Left ventricle myocardium inferior (tissue), 1 donor: ENCODE measurements around the gene COX7B2. TPM values are rescaled to one million over a fixed set of nuclear protein-coding genes. Genes with fewer than 3 reads are reported as not detected.

ENCODE experiments used
- DNase-seq: peaks from one replicate; pipeline ENCODE4 v3.0.0-alpha.2; 2020
- H3K27ac ChIP-seq: fragments of 200-600 bp; replicated peaks from 2 replicates; pipeline ENCODE4 v1.8.0; 2021
- H3K27me3 ChIP-seq: fragments of 200-600 bp; 2 replicates; pipeline ENCODE4 v1.8.0; 2021; ENCODE audit warnings: low read depth
- H3K36me3 ChIP-seq: fragments of 200-600 bp; 2 replicates; pipeline ENCODE4 v1.8.0; 2021
- H3K4me1 ChIP-seq: fragments of 200-600 bp; 2 replicates; pipeline ENCODE4 v1.8.0; 2021
- H3K4me3 ChIP-seq: fragments of 200-600 bp; 2 replicates; pipeline ENCODE4 v1.8.0; 2021; ENCODE audit warnings: mild to moderate bottlenecking, moderate library complexity
- H3K9me3 ChIP-seq: fragments of 200-600 bp; replicated peaks from 2 replicates; pipeline ENCODE4 v1.8.0; 2021
- CTCF ChIP-seq: fragments of 200-600 bp; IDR thresholded peaks from 2 replicates; pipeline ENCODE4 v1.8.0; 2021; ENCODE audit warnings: antibody characterized with exemption, mild to moderate bottlenecking, borderline replicate concordance
- intact Hi-C: fragments of 100-400 bp; cut with micrococcal nuclease; formaldehyde crosslinking; loops from one replicate; pipeline ENCODE4 v1.11.0; 2022
- long read RNA-seq: library from polyadenylated mRNA; unstranded; transcript quantifications from one replicate; pipeline ENCODE4 v2.0.0, GENCODE V29; 2021
- total RNA-seq: library from RNA; stranded (reverse); fragmentation: NEBNext Ultra II Directional; extraction: Animal tissue kit (Norgen Biotek cat#: 25700); gene quantifications from one replicate; pipeline ENCODE4 v1.2.1, GENCODE V29; 2021
- donor health status: DM: no; HTN: yes; CAD: no; lungs with severe emphysema.

The COX7B2 gene
- total RNA-seq = not detected
- long read RNA-seq = 0 reads

- intact Hi-C loops = no loop called here
- DNase-seq = no peak
- Histone ChIP-seq H3K27ac (no peak within 1 kb of the TSS), H3K4me1 (no peaks in the 10 kb centered on the region), H3K4me3 (no peak within 1 kb of the TSS), H3K27me3 (no peaks in the 10 kb centered on the region), H3K9me3 (no peaks in the 10 kb centered on the region), H3K36me3 (no peaks in the 10 kb centered on the region)
- TF ChIP-seq CTCF = no peak
Observed at GRCh38 chr4:46909078-46909477, at the start of gene COX7B2. Gene COX7B2 (minus strand): TSS chr4:46909245. CDS start chr4:46735192, 174,053 bp downstream.

- Histone ChIP-seq H3K36me3 (no peaks in the 10 kb centered on the region), H3K27ac (no peak overlapping the region), H3K4me3 (no peak overlapping the region), H3K27me3 (no peaks in the 10 kb centered on the region), H3K9me3 (no peaks in the 10 kb centered on the region), H3K4me1 (no peaks in the 10 kb centered on the region)
- no peak for TF ChIP-seq CTCF
- intact Hi-C loops = no loop called here
- DNase-seq = no peak
Observed at GRCh38 chr4:46956451-46956850, 47.4 kb upstream of the COX7B2 start.

- Histone ChIP-seq H3K27me3 (no peaks in the 10 kb centered on the region), H3K27ac (no peak overlapping the region), H3K4me1 (no peaks in the 10 kb centered on the region), H3K4me3 (no peak overlapping the region), H3K36me3 (no peaks in the 10 kb centered on the region), H3K9me3 (no peaks in the 10 kb centered on the region)
- intact Hi-C loops = no loop called here
- DNase-seq = no peak
- TF ChIP-seq CTCF = no peak
Observed at GRCh38 chr4:46955601-46956000, 46.6 kb upstream of the COX7B2 start.

- peaks cover 6% of the 10 kb centered on the region for H3K4me1 ChIP-seq
- no peak overlapping the region for H3K4me3 ChIP-seq
- no peaks in the 10 kb centered on the region for H3K36me3 ChIP-seq
- no peak for DNase-seq
- intact Hi-C loops = no loop called here
- H3K9me3 ChIP-seq = no peaks in the 10 kb centered on the region
- H3K27ac ChIP-seq = no peak overlapping the region
- H3K27me3 ChIP-seq = no peaks in the 10 kb centered on the region
- TF ChIP-seq CTCF = no peak
Observed at GRCh38 chr4:46954643-46955042, 45.6 kb upstream of the COX7B2 start.

- peaks cover 6% of the 10 kb centered on the region for H3K4me1 ChIP-seq
- H3K9me3 ChIP-seq = no peaks in the 10 kb centered on the region
- no peak overlapping the region for H3K4me3 ChIP-seq
- TF ChIP-seq CTCF = no peak
- H3K36me3 ChIP-seq = no peaks in the 10 kb centered on the region
- no peak overlapping the region for H3K27ac ChIP-seq
- DNase-seq = no peak
- H3K27me3 ChIP-seq = no peaks in the 10 kb centered on the region
- intact Hi-C loops = no loop called here
Observed at GRCh38 chr4:46953564-46953963, 44.5 kb upstream of the COX7B2 start.

GRCh38 chr4:46952451-46952850, 43.4 kb upstream of the COX7B2 start:
- Histone ChIP-seq H3K4me3 (no peak overlapping the region), H3K27ac (no peak overlapping the region), H3K4me1 (peaks cover 13% of the 10 kb centered on the region), H3K36me3 (no peaks in the 10 kb centered on the region), H3K9me3 (no peaks in the 10 kb centered on the region), H3K27me3 (no peaks in the 10 kb centered on the region)
- no peak for DNase-seq
- intact Hi-C loops = no loop called here
- no peak for TF ChIP-seq CTCF
